ENCODE results near the gene ARHGAP29.

The ARHGAP29 gene

GRCh38 chr1:94237291-94238226 lies at the start of gene ARHGAP29:
ARHGAP29 (minus strand) TSS chr1:94237584; CDS start chr1:94231611, 5,973 bp downstream.
- no peak for DNase-seq

GRCh38 chr1:94286864-94287437 lies 49.6 kb upstream of the ARHGAP29 start:
- DNase-seq = no peak

GRCh38 chr1:94285031-94285654 lies 47.8 kb upstream of the ARHGAP29 start:
- DNase-seq = no peak

- no peak for DNase-seq
Measured at GRCh38 chr1:94284476-94284875, 47.1 kb upstream of the ARHGAP29 start.

- DNase-seq = no peak
Measured at GRCh38 chr1:94283462-94283861, 46.1 kb upstream of the ARHGAP29 start.

GRCh38 chr1:94282143-94282711 lies 44.8 kb upstream of the ARHGAP29 start:
- DNase-seq = no peak

GRCh38 chr1:94281361-94282142 lies 44.2 kb upstream of the ARHGAP29 start:
- DNase-seq = no peak

- DNase-seq = no peak
Measured at GRCh38 chr1:94280541-94280940, 43.2 kb upstream of the ARHGAP29 start.

GRCh38 chr1:94279462-94279861 lies 42.1 kb upstream of the ARHGAP29 start:
- DNase-seq = no peak

- DNase-seq = no peak
Measured at GRCh38 chr1:94279038-94279437, 41.7 kb upstream of the ARHGAP29 start.

- DNase-seq = no peak
Measured at GRCh38 chr1:94276988-94277434, 39.6 kb upstream of the ARHGAP29 start.

GRCh38 chr1:94275083-94275482 lies 37.7 kb upstream of the ARHGAP29 start:
- no peak for DNase-seq

GRCh38 chr1:94274561-94274960 lies 37.2 kb upstream of the ARHGAP29 start:
- DNase-seq = no peak

- DNase-seq = no peak
Measured at GRCh38 chr1:94273111-94273510, 35.7 kb upstream of the ARHGAP29 start.

- DNase-seq = no peak
Measured at GRCh38 chr1:94272388-94272787, 35.0 kb upstream of the ARHGAP29 start.

GRCh38 chr1:94271373-94271772 lies 34.0 kb upstream of the ARHGAP29 start:
- no peak for DNase-seq

GRCh38 chr1:94270801-94271203 lies 33.4 kb upstream of the ARHGAP29 start:
- no peak for DNase-seq

GRCh38 chr1:94269921-94270320 lies 32.5 kb upstream of the ARHGAP29 start:
- DNase-seq = no peak

- no peak for DNase-seq
Measured at GRCh38 chr1:94265906-94266305, 28.5 kb upstream of the ARHGAP29 start.

GRCh38 chr1:94265011-94265422 lies 27.6 kb upstream of the ARHGAP29 start:
- DNase-seq = no peak

- no peak for DNase-seq
Measured at GRCh38 chr1:94260635-94261387, 23.4 kb upstream of the ARHGAP29 start.
